ENCODE measurements around the gene KCNH6. TPM values are rescaled to one million over a fixed set of nuclear protein-coding genes. Genes with fewer than 3 reads are reported as not detected.

KCNH6 gene
- total RNA-seq, 1 donor from 2014 or later = not detected

- no peak for TF ChIP-seq CTCF (IDR thresholded peaks at IDR 0.05)
- no peaks in the 10 kb centered on the region for H3K9me3 Mint-ChIP-seq (ENCODE audit: unreplicated experiment)
Measured at GRCh38 chr17:63564562-63564961, 41.4 kb downstream of the KCNH6 start.

GRCh38 chr17:63567229-63567628, 44.1 kb downstream of the KCNH6 start:
- Mint-ChIP-seq H3K9me3 (ENCODE audit: unreplicated experiment) (no peaks in the 10 kb centered on the region), H3K36me3 (ENCODE audit: unreplicated experiment) (no peaks in the 10 kb centered on the region), H3K27ac (ENCODE audit: unreplicated experiment) (no peak overlapping the region), H3K4me1 (ENCODE audit: unreplicated experiment) (peaks cover 7% of the 10 kb centered on the region), H3K27me3 (ENCODE audit: unreplicated experiment) (no peaks in the 10 kb centered on the region), H3K4me3 (ENCODE audit: unreplicated experiment) (no peak overlapping the region)
- DNase-seq (ENCODE audit: extremely low spot score, unreplicated experiment) = no peak
- no peak for TF ChIP-seq CTCF (IDR thresholded peaks at IDR 0.05)

More at GRCh38 chr17:63564562-63564961, 41.4 kb downstream of the KCNH6 start:
- Mint-ChIP-seq H3K27ac (ENCODE audit: unreplicated experiment) (no peak overlapping the region), H3K4me1 (ENCODE audit: unreplicated experiment) (peaks cover 7% of the 10 kb centered on the region), H3K4me3 (ENCODE audit: unreplicated experiment) (no peak overlapping the region), H3K36me3 (ENCODE audit: unreplicated experiment) (no peaks in the 10 kb centered on the region), H3K27me3 (ENCODE audit: unreplicated experiment) (no peaks in the 10 kb centered on the region)
- DNase-seq (ENCODE audit: extremely low spot score, unreplicated experiment) = no peak

GRCh38 chr17:63568563-63568962, 45.4 kb downstream of the KCNH6 start:
- H3K27ac Mint-ChIP-seq (ENCODE audit: unreplicated experiment) = no peak overlapping the region
- no peak overlapping the region for H3K4me3 Mint-ChIP-seq (ENCODE audit: unreplicated experiment)
- no peaks in the 10 kb centered on the region for H3K36me3 Mint-ChIP-seq (ENCODE audit: unreplicated experiment)
- H3K27me3 Mint-ChIP-seq (ENCODE audit: unreplicated experiment) = no peaks in the 10 kb centered on the region
- H3K9me3 Mint-ChIP-seq (ENCODE audit: unreplicated experiment) = no peaks in the 10 kb centered on the region
- peaks cover 5% of the 10 kb centered on the region for H3K4me1 Mint-ChIP-seq (ENCODE audit: unreplicated experiment)
- no peak for DNase-seq (ENCODE audit: extremely low spot score, unreplicated experiment)
- TF ChIP-seq CTCF (IDR thresholded peaks at IDR 0.05) = no peak

- no peak for DNase-seq (ENCODE audit: extremely low spot score, unreplicated experiment)
- Mint-ChIP-seq H3K4me3 (ENCODE audit: unreplicated experiment) (no peak overlapping the region), H3K27me3 (ENCODE audit: unreplicated experiment) (no peaks in the 10 kb centered on the region), H3K27ac (ENCODE audit: unreplicated experiment) (no peak overlapping the region), H3K36me3 (ENCODE audit: unreplicated experiment) (peaks cover 2% of the 10 kb centered on the region), H3K4me1 (ENCODE audit: unreplicated experiment) (peaks cover 5% of the 10 kb centered on the region), H3K9me3 (ENCODE audit: unreplicated experiment) (no peaks in the 10 kb centered on the region)
- TF ChIP-seq CTCF (IDR thresholded peaks at IDR 0.05) = no peak
Measured at GRCh38 chr17:63571632-63572310, 48.6 kb downstream of the KCNH6 start.

DNA sequence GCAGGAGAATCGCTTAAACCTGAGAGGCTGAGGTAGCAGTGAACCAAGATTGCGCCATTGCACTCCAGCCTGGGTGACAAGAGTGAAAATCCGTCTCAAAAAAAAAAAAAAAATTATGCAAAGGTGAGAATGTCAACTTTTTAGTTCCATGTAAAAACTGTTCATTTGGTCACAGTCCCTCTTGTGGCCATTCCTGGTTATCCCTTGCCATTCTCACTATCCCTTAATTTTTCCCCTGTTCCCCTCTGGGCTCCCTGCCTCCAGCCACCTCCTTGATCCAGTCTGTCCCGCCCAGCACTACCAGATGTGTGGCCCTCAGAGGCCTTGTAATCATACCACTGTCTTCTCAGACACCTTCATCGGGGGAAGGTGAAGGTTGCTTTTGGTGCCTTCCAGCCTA, 50.5 kb downstream of the KCNH6 start:
- Mint-ChIP-seq H3K27ac (ENCODE audit: unreplicated experiment) (no peak overlapping the region), H3K4me3 (ENCODE audit: unreplicated experiment) (no peak overlapping the region), H3K4me1 (ENCODE audit: unreplicated experiment) (peaks cover 1% of the 10 kb centered on the region), H3K36me3 (ENCODE audit: unreplicated experiment) (peaks cover 2% of the 10 kb centered on the region), H3K27me3 (ENCODE audit: unreplicated experiment) (no peaks in the 10 kb centered on the region), H3K9me3 (ENCODE audit: unreplicated experiment) (no peaks in the 10 kb centered on the region)
- TF ChIP-seq CTCF (IDR thresholded peaks at IDR 0.05) = peak; percentile 44
- DNase-seq (ENCODE audit: extremely low spot score, unreplicated experiment) = no peak

Data from osteocyte (in vitro differentiated cells).